Fibroblast of mammary gland (primary cell): ENCODE data around the gene DISC1.

Source experiments
- DNase-seq: peaks from one replicate; pipeline ENCODE4 v3.0.0-alpha.2; 2010; ENCODE audit warnings: low read depth
- H3K4me3 ChIP-seq: 2 replicates; pipeline ENCODE4 v1.5.1; 2011; ENCODE audit warnings: low read depth, mild to moderate bottlenecking, low read length, moderate library complexity; ENCODE audit not compliant: control insufficient read depth
- CTCF ChIP-seq: conservative IDR thresholded peaks from 2 replicates; pipeline ENCODE4 v1.5.1; 2011; ENCODE audit warnings: low read depth, low read length, inconsistent platforms; ENCODE audit not compliant: control insufficient read depth, insufficient read depth

Gene DISC1

GRCh38 chr1:232034556-232034955, 408.0 kb downstream of the DISC1 start:
- TF ChIP-seq CTCF: no peak
- H3K4me3 ChIP-seq: no peak overlapping the region
- DNase-seq: no peak

GRCh38 chr1:232036181-232036933, 409.8 kb downstream of the DISC1 start:
- DNase-seq: no peak
- no peak for TF ChIP-seq CTCF
- H3K4me3 ChIP-seq: no peak overlapping the region

- no peak overlapping the region for H3K4me3 ChIP-seq
- no peak for DNase-seq
- no peak for TF ChIP-seq CTCF
These were observed 411.3 kb downstream of the DISC1 start for GRCh38 chr1:232037774-232038388.

- no peak overlapping the region for H3K4me3 ChIP-seq
- TF ChIP-seq CTCF: no peak
- peak; percentile 19 for DNase-seq
These were observed 412.4 kb downstream of the DISC1 start for GRCh38 chr1:232038706-232039677.

GRCh38 chr1:232040260-232040659, 413.7 kb downstream of the DISC1 start:
- DNase-seq: no peak
- TF ChIP-seq CTCF: no peak
- no peak overlapping the region for H3K4me3 ChIP-seq

- no peak for DNase-seq
- TF ChIP-seq CTCF: no peak
- H3K4me3 ChIP-seq: no peak overlapping the region
These were observed 418.1 kb downstream of the DISC1 start for GRCh38 chr1:232044728-232045127.
